Measurements from ENCODE around the gene PXK. TPM values are rescaled to one million over a fixed set of nuclear protein-coding genes. Genes with fewer than 3 reads are reported as not detected.

PXK gene
- total RNA-seq, 1 donor, result 64.4 TPM

DNA sequence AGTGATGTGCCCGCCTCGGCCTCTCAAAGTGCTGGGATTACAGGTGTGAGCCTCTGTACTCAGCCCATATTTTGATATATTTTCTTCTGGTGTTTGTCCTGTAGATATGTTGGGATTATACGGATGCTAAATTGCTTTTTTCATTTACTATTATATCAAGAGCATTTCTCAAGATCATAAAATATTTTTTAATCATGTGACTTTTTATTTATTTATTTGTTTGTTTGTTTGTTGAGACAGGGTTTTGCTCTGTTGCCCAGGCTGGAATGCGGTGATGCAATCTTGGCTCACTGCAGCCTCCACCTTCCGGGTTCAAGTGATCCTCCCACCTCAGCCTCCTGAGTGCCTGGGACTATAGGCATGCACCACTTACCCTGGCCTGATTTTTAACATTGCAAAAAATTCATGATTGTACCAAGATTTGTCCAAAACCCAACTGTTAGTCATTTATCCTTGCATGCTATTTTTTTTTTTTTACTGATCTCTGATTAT lies 2.7 kb upstream of the PXK start:
- TF ChIP-seq, protein P1, sequence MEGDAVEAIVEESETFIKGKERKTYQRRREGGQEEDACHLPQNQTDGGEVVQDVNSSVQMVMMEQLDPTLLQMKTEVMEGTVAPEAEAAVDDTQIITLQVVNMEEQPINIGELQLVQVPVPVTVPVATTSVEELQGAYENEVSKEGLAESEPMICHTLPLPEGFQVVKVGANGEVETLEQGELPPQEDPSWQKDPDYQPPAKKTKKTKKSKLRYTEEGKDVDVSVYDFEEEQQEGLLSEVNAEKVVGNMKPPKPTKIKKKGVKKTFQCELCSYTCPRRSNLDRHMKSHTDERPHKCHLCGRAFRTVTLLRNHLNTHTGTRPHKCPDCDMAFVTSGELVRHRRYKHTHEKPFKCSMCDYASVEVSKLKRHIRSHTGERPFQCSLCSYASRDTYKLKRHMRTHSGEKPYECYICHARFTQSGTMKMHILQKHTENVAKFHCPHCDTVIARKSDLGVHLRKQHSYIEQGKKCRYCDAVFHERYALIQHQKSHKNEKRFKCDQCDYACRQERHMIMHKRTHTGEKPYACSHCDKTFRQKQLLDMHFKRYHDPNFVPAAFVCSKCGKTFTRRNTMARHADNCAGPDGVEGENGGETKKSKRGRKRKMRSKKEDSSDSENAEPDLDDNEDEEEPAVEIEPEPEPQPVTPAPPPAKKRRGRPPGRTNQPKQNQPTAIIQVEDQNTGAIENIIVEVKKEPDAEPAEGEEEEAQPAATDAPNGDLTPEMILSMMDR (IDR thresholded peaks at IDR 0.05; ENCODE audit: insufficient read depth, low read length), result no peak
- DNase-seq (ENCODE audit: low read depth), result no peak
- no peak overlapping the region for H3K4me3 ChIP-seq (ENCODE audit: low read depth, low read length)

DNA sequence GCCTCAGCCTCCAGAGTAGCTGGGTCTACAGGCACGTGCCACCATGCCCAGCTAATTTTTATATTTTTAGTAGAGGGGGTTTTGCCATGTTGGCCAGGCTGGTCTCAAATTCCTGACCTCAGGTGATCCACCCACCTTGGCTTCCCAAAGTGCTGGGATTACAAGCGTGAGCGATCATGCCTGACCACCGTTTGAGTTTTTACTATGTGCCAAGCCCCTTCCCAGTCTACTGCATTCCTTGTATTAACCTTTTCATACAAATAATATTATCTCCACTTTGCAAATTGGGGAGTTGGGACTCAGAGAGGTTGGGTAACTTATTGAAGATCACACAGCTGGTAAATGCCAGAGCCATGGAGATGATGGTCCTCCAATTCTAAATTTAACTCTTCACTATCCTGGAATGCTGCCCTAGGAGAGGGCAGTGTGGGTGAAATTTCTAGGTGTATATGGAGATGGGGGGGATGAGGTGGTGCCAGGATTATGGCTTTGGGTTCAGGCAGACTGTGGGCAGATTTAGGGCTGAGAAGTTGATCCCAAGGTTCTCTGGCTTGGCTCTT lies 1.0 kb upstream of the PXK start:
- TF ChIP-seq, protein P1 (IDR thresholded peaks at IDR 0.05; ENCODE audit: insufficient read depth, low read length), result no peak
- no peak for DNase-seq (ENCODE audit: low read depth)
- H3K4me3 ChIP-seq (ENCODE audit: low read depth, low read length), result no peak overlapping the region

DNA sequence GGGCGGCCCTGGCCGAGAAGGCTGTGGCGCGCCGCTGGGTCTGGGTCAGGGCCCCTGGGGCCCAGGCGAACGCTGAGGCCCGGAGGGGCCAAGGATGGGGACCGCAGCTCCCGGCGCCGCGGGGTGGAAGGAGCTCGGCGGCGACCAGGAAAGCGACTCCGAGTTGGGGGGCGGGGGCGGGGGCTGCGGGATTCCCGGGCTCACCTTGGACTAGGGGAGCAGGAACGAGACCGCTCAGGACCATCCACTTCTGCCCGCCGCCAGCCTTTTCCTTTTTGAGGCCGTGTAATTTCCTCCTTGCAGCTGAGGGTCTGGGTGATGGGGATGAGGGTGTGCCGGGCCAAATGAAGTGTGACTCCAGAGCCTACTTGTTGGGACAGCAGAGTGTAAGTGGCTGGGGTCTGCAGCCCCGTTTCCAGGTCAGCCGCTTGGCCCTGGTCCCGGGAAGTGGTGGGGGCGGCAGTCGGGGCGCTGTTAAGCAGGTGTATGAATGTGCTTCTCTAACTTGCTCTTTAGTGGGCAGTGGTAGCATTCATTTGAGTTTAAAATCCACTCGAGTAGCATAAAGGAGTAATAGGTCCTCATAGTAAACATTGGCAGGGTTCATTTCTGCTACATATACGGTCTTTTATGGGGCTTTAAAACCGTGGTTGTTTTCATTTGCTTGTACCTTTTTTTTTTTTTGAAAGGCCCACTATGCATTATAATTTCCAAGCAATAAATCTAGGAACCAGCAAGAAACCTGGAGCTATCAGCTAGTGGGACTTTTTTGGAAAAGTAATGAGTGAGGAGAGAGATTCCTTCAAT lies 717 bp downstream of the PXK start:
- peak overlapping the region; percentile 90 for H3K4me3 ChIP-seq (ENCODE audit: low read depth, low read length)
- TF ChIP-seq, protein P1 (IDR thresholded peaks at IDR 0.05; ENCODE audit: insufficient read depth, low read length), result peak; percentile 4
- DNase-seq (ENCODE audit: low read depth), result peak; percentile 42

DNA sequence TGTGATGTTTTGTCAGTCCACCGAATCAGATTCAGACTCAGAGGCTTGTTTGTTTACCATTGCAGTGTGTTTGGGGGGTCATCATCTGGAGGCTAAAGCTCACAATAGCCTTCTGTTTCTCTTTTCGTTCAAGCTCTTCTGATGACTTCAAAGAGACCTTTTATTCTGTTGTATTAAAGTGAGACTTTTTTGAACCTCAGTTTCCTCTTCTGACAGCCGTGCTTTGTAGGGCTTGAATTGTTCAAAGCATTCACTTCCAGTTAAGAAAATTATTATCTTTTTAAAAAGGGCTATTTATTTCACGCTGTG lies 1.3 kb downstream of the PXK start:
- H3K4me3 ChIP-seq (ENCODE audit: low read depth, low read length), result peak overlapping the region; percentile 90
- DNase-seq (ENCODE audit: low read depth), result no peak
- TF ChIP-seq, protein P1 (IDR thresholded peaks at IDR 0.05; ENCODE audit: insufficient read depth, low read length), result no peak

DNA sequence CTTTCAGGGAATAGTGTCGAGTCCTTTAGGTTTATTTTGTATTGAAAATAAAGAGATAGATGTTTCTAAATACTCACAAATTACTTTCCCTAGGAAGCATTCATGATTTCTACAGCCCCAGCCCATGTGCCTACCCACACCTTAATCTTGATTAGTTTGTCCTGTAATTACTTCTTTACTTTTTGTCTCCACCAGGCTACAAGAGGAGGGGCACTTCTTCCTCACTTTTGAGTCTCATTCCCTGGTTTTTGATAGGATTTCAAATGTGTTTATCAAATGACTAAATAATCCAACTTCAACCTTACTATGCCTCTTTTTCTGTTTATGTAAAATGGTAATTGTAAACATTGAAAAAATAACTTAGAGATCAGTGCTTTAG lies 1.8 kb downstream of the PXK start:
- no peak for DNase-seq (ENCODE audit: low read depth)
- peak overlapping the region; percentile 90 for H3K4me3 ChIP-seq (ENCODE audit: low read depth, low read length)
- TF ChIP-seq, protein P1 (IDR thresholded peaks at IDR 0.05; ENCODE audit: insufficient read depth, low read length), result no peak

DNA sequence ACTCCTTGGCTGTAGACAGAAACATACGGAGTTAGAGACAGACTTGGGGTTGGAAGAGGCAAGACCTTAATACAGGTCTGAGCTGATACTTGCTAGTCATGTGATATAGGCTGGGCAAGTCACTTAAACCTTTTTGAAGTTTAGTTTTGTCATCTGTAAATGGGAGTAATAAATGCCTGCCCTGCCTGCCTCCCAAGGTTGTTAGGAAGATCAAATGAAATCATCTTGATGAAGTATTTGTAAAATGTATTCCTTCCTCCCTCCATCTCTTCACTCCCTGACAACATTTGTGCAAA lies 2.9 kb downstream of the PXK start:
- TF ChIP-seq, protein P1 (IDR thresholded peaks at IDR 0.05; ENCODE audit: insufficient read depth, low read length), result no peak
- peak overlapping the region; percentile 49 for H3K4me3 ChIP-seq (ENCODE audit: low read depth, low read length)
- DNase-seq (ENCODE audit: low read depth), result no peak

Data from fibroblast of the aortic adventitia (primary cell).